ENCODE results near the gene INO80.

Gene INO80

GRCh38 chr15:41061667-41062066 is 54.4 kb downstream of the INO80 start:
- TF ChIP-seq POLR2A (IDR thresholded peaks at IDR 0.05; ENCODE audit: low read depth, low read length) (no peak), TAF1 (IDR thresholded peaks at IDR 0.05; ENCODE audit: borderline replicate concordance, low read depth, low read length) (no peak), POLR2AphosphoS5 (IDR thresholded peaks at IDR 0.05; ENCODE audit: low read depth, low read length) (no peak)
- DNase-seq (ENCODE audit: insufficient read length) (no peak), FAIRE-seq (no peak)

DNA sequence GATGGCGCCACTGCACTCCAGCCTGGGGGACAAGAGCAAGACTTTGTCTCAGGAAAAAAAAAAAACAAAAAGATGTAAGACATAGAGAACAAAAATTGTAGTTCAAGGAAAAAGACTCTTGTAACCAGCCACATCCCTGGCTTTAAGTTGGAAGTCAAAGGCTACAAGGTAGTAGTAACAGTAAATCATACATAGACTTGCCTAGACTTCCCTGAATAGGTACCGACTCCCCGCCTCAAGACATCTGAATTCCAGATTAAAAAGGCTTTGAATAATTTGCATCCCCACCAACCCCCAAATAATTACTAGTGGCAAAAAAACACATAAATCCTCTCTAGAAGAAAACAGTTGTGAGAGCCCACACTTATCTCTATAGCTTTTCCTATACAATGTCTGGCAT is 55.6 kb downstream of the INO80 start:
- no peak for DNase-seq (ENCODE audit: insufficient read length)
- FAIRE-seq: no peak
- no peak for TF ChIP-seq POLR2A (IDR thresholded peaks at IDR 0.05; ENCODE audit: low read depth, low read length)
- TF ChIP-seq TAF1 (IDR thresholded peaks at IDR 0.05; ENCODE audit: borderline replicate concordance, low read depth, low read length): no peak
- no peak for TF ChIP-seq POLR2AphosphoS5 (IDR thresholded peaks at IDR 0.05; ENCODE audit: low read depth, low read length)

- DNase-seq (ENCODE audit: insufficient read length) (no peak), FAIRE-seq (no peak)
- TF ChIP-seq POLR2AphosphoS5 (IDR thresholded peaks at IDR 0.05; ENCODE audit: low read depth, low read length) (no peak), TAF1 (IDR thresholded peaks at IDR 0.05; ENCODE audit: borderline replicate concordance, low read depth, low read length) (no peak), POLR2A (IDR thresholded peaks at IDR 0.05; ENCODE audit: low read depth, low read length) (no peak)
These were observed 59.3 kb downstream of the INO80 start for GRCh38 chr15:41056810-41057209.

GRCh38 chr15:41055706-41056105 is 60.4 kb downstream of the INO80 start:
- FAIRE-seq (no peak), DNase-seq (ENCODE audit: insufficient read length) (no peak)
- no peak for TF ChIP-seq TAF1 (IDR thresholded peaks at IDR 0.05; ENCODE audit: borderline replicate concordance, low read depth, low read length)
- no peak for TF ChIP-seq POLR2AphosphoS5 (IDR thresholded peaks at IDR 0.05; ENCODE audit: low read depth, low read length)
- TF ChIP-seq POLR2A (IDR thresholded peaks at IDR 0.05; ENCODE audit: low read depth, low read length): no peak

- DNase-seq (ENCODE audit: insufficient read length): no peak
- TF ChIP-seq TAF1 (IDR thresholded peaks at IDR 0.05; ENCODE audit: borderline replicate concordance, low read depth, low read length): no peak
- no peak for TF ChIP-seq POLR2A (IDR thresholded peaks at IDR 0.05; ENCODE audit: low read depth, low read length)
- no peak for TF ChIP-seq POLR2AphosphoS5 (IDR thresholded peaks at IDR 0.05; ENCODE audit: low read depth, low read length)
- FAIRE-seq: no peak
These were observed 64.9 kb downstream of the INO80 start for GRCh38 chr15:41051139-41051538.

DNA sequence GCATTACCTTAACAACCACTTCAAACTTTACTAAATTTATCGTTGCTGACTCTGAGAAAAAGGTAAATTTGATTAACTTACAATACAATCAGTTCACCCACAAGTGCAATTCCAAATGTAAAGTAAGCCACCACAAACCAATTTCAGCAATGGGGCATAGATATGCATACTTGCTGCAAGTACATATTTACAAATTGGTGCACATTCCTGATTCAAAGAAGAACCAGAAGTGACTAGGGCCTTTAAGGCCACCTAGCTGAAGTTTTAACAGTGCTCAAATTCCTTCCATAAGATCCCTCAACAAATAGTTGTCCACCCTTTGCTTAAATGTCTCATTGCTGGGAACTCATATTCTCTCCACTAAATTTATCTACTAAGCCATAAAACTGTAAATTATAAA is 67.2 kb downstream of the INO80 start:
- DNase-seq (ENCODE audit: insufficient read length) (no peak), FAIRE-seq (no peak)
- no peak for TF ChIP-seq TAF1 (IDR thresholded peaks at IDR 0.05; ENCODE audit: borderline replicate concordance, low read depth, low read length)
- TF ChIP-seq POLR2A (IDR thresholded peaks at IDR 0.05; ENCODE audit: low read depth, low read length): no peak

GRCh38 chr15:41048397-41048796 is 67.7 kb downstream of the INO80 start:
- no peak for DNase-seq (ENCODE audit: insufficient read length)
- FAIRE-seq: no peak
- TF ChIP-seq POLR2A (IDR thresholded peaks at IDR 0.05; ENCODE audit: low read depth, low read length) (no peak), POLR2AphosphoS5 (IDR thresholded peaks at IDR 0.05; ENCODE audit: low read depth, low read length) (no peak), TAF1 (IDR thresholded peaks at IDR 0.05; ENCODE audit: borderline replicate concordance, low read depth, low read length) (no peak)

DNA sequence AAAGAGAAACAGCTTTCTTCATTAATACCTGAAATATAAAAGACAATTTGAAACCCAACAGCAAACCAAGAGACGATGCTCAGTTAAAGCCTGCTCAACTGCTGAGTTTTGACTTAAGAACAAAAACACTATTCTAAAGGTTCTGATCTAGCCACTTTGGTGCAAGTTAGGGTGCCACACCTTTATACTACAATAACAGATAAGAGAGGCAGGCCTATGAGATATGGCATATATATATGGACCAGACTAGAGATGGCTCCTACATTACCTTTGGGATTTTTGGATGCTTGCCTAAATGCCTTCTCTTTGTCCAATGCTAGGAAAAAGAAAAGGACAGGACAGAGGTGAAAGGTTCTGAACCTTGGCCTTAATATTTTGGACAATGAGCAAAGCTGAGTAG is 68.6 kb downstream of the INO80 start:
- FAIRE-seq (no peak), DNase-seq (ENCODE audit: insufficient read length) (no peak)
- TF ChIP-seq POLR2AphosphoS5 (IDR thresholded peaks at IDR 0.05; ENCODE audit: low read depth, low read length): no peak
- no peak for TF ChIP-seq TAF1 (IDR thresholded peaks at IDR 0.05; ENCODE audit: borderline replicate concordance, low read depth, low read length)
- TF ChIP-seq POLR2A (IDR thresholded peaks at IDR 0.05; ENCODE audit: low read depth, low read length): no peak

- DNase-seq (ENCODE audit: insufficient read length) (no peak), FAIRE-seq (no peak)
- TF ChIP-seq TAF1 (IDR thresholded peaks at IDR 0.05; ENCODE audit: borderline replicate concordance, low read depth, low read length) (no peak), POLR2A (IDR thresholded peaks at IDR 0.05; ENCODE audit: low read depth, low read length) (no peak), POLR2AphosphoS5 (IDR thresholded peaks at IDR 0.05; ENCODE audit: low read depth, low read length) (no peak)
These were observed 72.7 kb downstream of the INO80 start for GRCh38 chr15:41043276-41043951.

- no peak for TF ChIP-seq TAF1 (IDR thresholded peaks at IDR 0.05; ENCODE audit: borderline replicate concordance, low read depth, low read length)
- TF ChIP-seq POLR2AphosphoS5 (IDR thresholded peaks at IDR 0.05; ENCODE audit: low read depth, low read length): no peak
- no peak for TF ChIP-seq POLR2A (IDR thresholded peaks at IDR 0.05; ENCODE audit: low read depth, low read length)
- FAIRE-seq (no peak), DNase-seq (ENCODE audit: insufficient read length) (no peak)
These were observed 73.2 kb downstream of the INO80 start for GRCh38 chr15:41042851-41043250.

- no peak for FAIRE-seq
- no peak for TF ChIP-seq POLR2AphosphoS5 (IDR thresholded peaks at IDR 0.05; ENCODE audit: low read depth, low read length)
- no peak for TF ChIP-seq POLR2A (IDR thresholded peaks at IDR 0.05; ENCODE audit: low read depth, low read length)
- TF ChIP-seq TAF1 (IDR thresholded peaks at IDR 0.05; ENCODE audit: borderline replicate concordance, low read depth, low read length): no peak
- DNase-seq (ENCODE audit: insufficient read length): no peak
These were observed 77.0 kb downstream of the INO80 start for GRCh38 chr15:41039121-41039520.

- FAIRE-seq (no peak), DNase-seq (ENCODE audit: insufficient read length) (no peak)
- TF ChIP-seq POLR2AphosphoS5 (IDR thresholded peaks at IDR 0.05; ENCODE audit: low read depth, low read length): no peak
- no peak for TF ChIP-seq TAF1 (IDR thresholded peaks at IDR 0.05; ENCODE audit: borderline replicate concordance, low read depth, low read length)
- TF ChIP-seq POLR2A (IDR thresholded peaks at IDR 0.05; ENCODE audit: low read depth, low read length): no peak
These were observed 84.1 kb downstream of the INO80 start for GRCh38 chr15:41032079-41032328.
